HepG2 (cell line): ENCODE measurements around the gene LCAT. TPM values are rescaled to one million over a fixed set of nuclear protein-coding genes. Genes with fewer than 3 reads are reported as not detected.

ENCODE experiments used
- ARNTL ChIP-seq: sonication (generic); formaldehyde crosslinking; IDR thresholded peaks from 2 replicates; pipeline ENCODE4 v1.4.0; 2020; ENCODE audit warnings: mild to moderate bottlenecking, missing genetic modification reagents
- CREB3 ChIP-seq: sonication (generic); formaldehyde crosslinking; IDR thresholded peaks from 2 replicates; pipeline ENCODE4 v1.5.0; 2020; ENCODE audit warnings: missing genetic modification reagents
- HCFC1 ChIP-seq: fragments of 150-350 bp; IDR thresholded peaks from 2 replicates; pipeline ENCODE4 v1.6.1; 2014; ENCODE audit warnings: low read depth, low read length
- HIC2 ChIP-seq: sonication (generic); formaldehyde crosslinking; IDR thresholded peaks from 2 replicates; pipeline ENCODE4 v1.9.0; 2022; ENCODE audit warnings: low read depth, missing genetic modification reagents
- HNRNPK ChIP-seq: fragments of 200-400 bp; formaldehyde crosslinking; IDR thresholded peaks from 2 replicates; pipeline ENCODE4 v1.6.1; 2018; ENCODE audit warnings: low read length, low read depth, moderate library complexity, mild to moderate bottlenecking; ENCODE audit not compliant: poor library complexity, severe bottlenecking
- HOMEZ ChIP-seq: IDR thresholded peaks from 2 replicates; pipeline ENCODE4 v1.6.1; 2016; ENCODE audit warnings: low read depth
- MZF1 ChIP-seq: sonication (generic); formaldehyde crosslinking; IDR thresholded peaks from 2 replicates; pipeline ENCODE4 v1.8.1; 2023; ENCODE audit warnings: mild to moderate bottlenecking, missing genetic modification reagents, borderline replicate concordance
- NFKBIZ ChIP-seq: IDR thresholded peaks from 2 replicates; pipeline ENCODE4 v1.6.1; 2018; ENCODE audit warnings: missing genetic modification reagents, missing compliant biosample characterization
- NR2F1 ChIP-seq, 2 experiments: fragments of 450-650 bp in 1 of 2; formaldehyde crosslinking in 1 of 2; IDR thresholded peaks; 2 replicates each; pipeline versions ENCODE4 v1.5.0 to v1.6.1; 2016 to 2020; ENCODE audit warnings: mild to moderate bottlenecking in 1 of 2, missing compliant biosample characterization in 1 of 2, missing genetic modification reagents in 1 of 2, moderate library complexity in 1 of 2
- PRDM10 ChIP-seq: sonication (generic); formaldehyde crosslinking; IDR thresholded peaks from 2 replicates; pipeline ENCODE4 v1.4.0; 2020; ENCODE audit warnings: low read depth, missing genetic modification reagents
- RFXANK ChIP-seq: IDR thresholded peaks from 2 replicates; pipeline ENCODE4 v1.6.1; 2016
- RXRA ChIP-seq: sonication (generic); formaldehyde crosslinking; IDR thresholded peaks from 2 replicates; pipeline ENCODE4 v1.5.1; 2020; ENCODE audit warnings: missing genetic modification reagents
- SIX1 ChIP-seq: sonication (generic); formaldehyde crosslinking; IDR thresholded peaks from 2 replicates; pipeline ENCODE4 v1.4.0; 2020; ENCODE audit warnings: missing genetic modification reagents, borderline replicate concordance
- SNRNP70 ChIP-seq: fragments of 200-400 bp; formaldehyde crosslinking; IDR thresholded peaks from 2 replicates; pipeline ENCODE4 v1.6.1; 2017; ENCODE audit warnings: mild to moderate bottlenecking, low read depth, low read length, moderate library complexity
- SPEN ChIP-seq: sonication (generic); formaldehyde crosslinking; IDR thresholded peaks from 2 replicates; pipeline ENCODE4 v1.5.1; 2020; ENCODE audit warnings: low read depth, mild to moderate bottlenecking, missing genetic modification reagents
- XBP1 ChIP-seq: sonication (generic); formaldehyde crosslinking; IDR thresholded peaks from 2 replicates; pipeline ENCODE4 v1.5.0; 2020; ENCODE audit warnings: missing genetic modification reagents
- ZNF12 ChIP-seq: sonication (generic); formaldehyde crosslinking; IDR thresholded peaks from 2 replicates; pipeline ENCODE4 v1.5.0; 2020; ENCODE audit warnings: missing genetic modification reagents
- ZNF230 ChIP-seq: sonication (generic); formaldehyde crosslinking; IDR thresholded peaks from 2 replicates; pipeline ENCODE4 v1.4.0; 2020; ENCODE audit warnings: mild to moderate bottlenecking, missing genetic modification reagents
- ZNF362 ChIP-seq: sonication (generic); formaldehyde crosslinking; IDR thresholded peaks from 2 replicates; pipeline ENCODE4 v1.4.0; 2020; ENCODE audit warnings: missing genetic modification reagents, mild to moderate bottlenecking, borderline replicate concordance
- ZNF678 ChIP-seq: sonication (generic); formaldehyde crosslinking; IDR thresholded peaks from 2 replicates; pipeline ENCODE4 v1.4.0; 2020; ENCODE audit warnings: mild to moderate bottlenecking, missing genetic modification reagents
- ZNF75D ChIP-seq: sonication (generic); formaldehyde crosslinking; IDR thresholded peaks from 2 replicates; pipeline ENCODE4 v1.8.1; 2023; ENCODE audit warnings: missing genetic modification reagents, mild to moderate bottlenecking, borderline replicate concordance
- polyA plus RNA-seq, 8 experiments: library from polyadenylated mRNA; depleted of rRNA in 3 of 8; stranded (reverse) in 7 of 8; unstranded in 1 of 8; fragments of >200 nt; fragmentation: Illumina TruSeq in 4 of 8; extraction: Trizol in 4 of 8; gene quantifications; 2 replicates each; pipeline versions ENCODE4 v1.2.1 to v1.2.3, GENCODE V29; 2011 to 2016; ENCODE audit warnings: low read depth in 4 of 8, missing spikeins in 1 of 8, mixed read lengths in 1 of 8; ENCODE audit not compliant: insufficient read depth in 1 of 8
- total RNA-seq, 5 experiments: library from RNA; depleted of rRNA; stranded (reverse); fragments of >200 nt; fragmentation: Illumina TruSeq; extraction: Trizol; gene quantifications; 2 replicates each; pipeline ENCODE4 v1.2.3, GENCODE V29; 2016; ENCODE audit warnings: low read depth in 1 of 5

The LCAT gene
- total and polyA plus RNA-seq, 2 of the 13 experiments (the other 11 are each of a cell fraction or from before 2014, with no cell fraction given): 36.1 to 38.9 TPM

GRCh38 chr16:67966549-67967182 is 22.7 kb upstream of the LCAT start (continued):
- TF ChIP-seq HIC2 (CRISPR knock-in tag) (peak; percentile 26; the same call in 1 of the 2 replicates), ZNF75D (CRISPR knock-in tag) (no peak), ZNF230 (CRISPR knock-in tag) (no peak), NFKBIZ (CRISPR knock-in tag) (no peak), SNRNP70 (no peak), ZNF362 (no peak), ARNTL (CRISPR knock-in tag) (0 out of 2 replicates have a peak, but pooled peaks have one; percentile 49), NR2F1 (CRISPR knock-in tag; IDR thresholded peaks at IDR 0.05) (no peak), SIX1 (CRISPR knock-in tag) (no peak), CREB3 (no peak), PRDM10 (no peak), ZNF12 (CRISPR knock-in tag) (no peak), HNRNPK (no peak), XBP1 (CRISPR knock-in tag) (no peak), HOMEZ (CRISPR knock-in tag) (no peak), SPEN (CRISPR knock-in tag) (no peak), RXRA (CRISPR knock-in tag) (peak; percentile 39; the same call in 1 of the 2 replicates), RFXANK (no peak), MZF1 (CRISPR knock-in tag) (0 out of 2 replicates have a peak, but pooled peaks have one; percentile 80), ZNF678 (CRISPR knock-in tag) (no peak), HCFC1 (no peak)
